ENCODE results near the gene ANAPC10.

ANAPC10 gene

DNA sequence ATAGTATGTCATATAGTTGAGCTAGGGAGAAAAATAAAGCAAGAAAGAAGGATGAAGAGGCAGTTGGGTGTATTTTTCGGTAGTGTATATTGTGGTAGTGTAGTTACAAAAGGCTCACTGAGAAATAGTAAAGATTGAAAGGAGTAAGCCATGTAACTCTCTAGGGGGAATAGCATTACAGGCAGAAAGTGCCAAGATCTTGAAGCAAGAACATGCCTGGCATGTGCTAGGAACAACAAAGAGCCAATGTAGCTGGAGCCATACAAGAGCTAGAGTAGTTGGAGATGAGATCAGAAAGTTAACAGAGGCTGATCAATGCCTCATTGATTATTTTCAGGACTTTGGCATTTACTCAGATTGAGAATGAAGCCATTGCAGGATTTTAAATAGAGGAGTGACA lies 3.1 kb upstream of the ANAPC10 start:
- TF ChIP-seq ISL1 (CRISPR knock-in tag; IDR thresholded peaks at IDR 0.05) (no peak), OSR1 (CRISPR knock-in tag; IDR thresholded peaks at IDR 0.05) (no peak), ZNF70 (CRISPR knock-in tag; IDR thresholded peaks at IDR 0.05) (no peak), ZNF8 (CRISPR knock-in tag; IDR thresholded peaks at IDR 0.05) (no peak), BACH2 (CRISPR knock-in tag; IDR thresholded peaks at IDR 0.05; ENCODE audit: borderline replicate concordance) (no peak)
- ATAC-seq, result no peak

DNA sequence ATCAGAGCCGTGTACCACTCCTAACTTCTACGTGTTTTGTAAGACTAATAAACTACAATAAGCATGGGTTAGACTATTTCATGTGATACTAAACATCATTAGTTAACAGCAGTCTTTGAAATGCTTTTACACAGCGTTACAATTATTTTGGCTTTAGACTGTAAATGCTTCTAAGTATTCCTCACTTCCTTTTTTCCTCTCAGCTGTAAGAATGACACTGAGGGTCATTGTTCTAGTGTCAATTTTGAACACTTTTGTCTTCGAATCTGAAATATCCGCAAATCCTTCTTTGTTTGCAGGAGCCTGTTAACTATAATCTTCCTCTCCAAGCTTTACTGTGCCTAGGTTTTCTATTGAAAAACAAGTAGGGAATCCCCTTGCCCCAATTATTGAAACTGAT lies 1.7 kb upstream of the ANAPC10 start:
- ATAC-seq, result no peak
- no peak for TF ChIP-seq ESRRG (CRISPR knock-in tag; IDR thresholded peaks at IDR 0.05)
- TF ChIP-seq RARB (CRISPR knock-in tag; IDR thresholded peaks at IDR 0.05), result no peak
- no peak for TF ChIP-seq BACH2 (CRISPR knock-in tag; IDR thresholded peaks at IDR 0.05; ENCODE audit: borderline replicate concordance)
- TF ChIP-seq, protein P1, sequence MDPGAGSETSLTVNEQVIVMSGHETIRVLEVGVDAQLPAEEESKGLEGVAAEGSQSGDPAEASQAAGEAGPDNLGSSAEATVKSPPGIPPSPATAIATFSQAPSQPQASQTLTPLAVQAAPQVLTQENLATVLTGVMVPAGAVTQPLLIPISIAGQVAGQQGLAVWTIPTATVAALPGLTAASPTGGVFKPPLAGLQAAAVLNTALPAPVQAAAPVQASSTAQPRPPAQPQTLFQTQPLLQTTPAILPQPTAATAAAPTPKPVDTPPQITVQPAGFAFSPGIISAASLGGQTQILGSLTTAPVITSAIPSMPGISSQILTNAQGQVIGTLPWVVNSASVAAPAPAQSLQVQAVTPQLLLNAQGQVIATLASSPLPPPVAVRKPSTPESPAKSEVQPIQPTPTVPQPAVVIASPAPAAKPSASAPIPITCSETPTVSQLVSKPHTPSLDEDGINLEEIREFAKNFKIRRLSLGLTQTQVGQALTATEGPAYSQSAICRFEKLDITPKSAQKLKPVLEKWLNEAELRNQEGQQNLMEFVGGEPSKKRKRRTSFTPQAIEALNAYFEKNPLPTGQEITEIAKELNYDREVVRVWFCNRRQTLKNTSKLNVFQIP (CRISPR knock-in tag; IDR thresholded peaks at IDR 0.05; ENCODE audit: borderline replicate concordance, low read depth), result no peak
- no peak for TF ChIP-seq TCF4 (CRISPR knock-in tag; IDR thresholded peaks at IDR 0.05; ENCODE audit: borderline replicate concordance)
- TF ChIP-seq SNAI2 (CRISPR knock-in tag; IDR thresholded peaks at IDR 0.05), result no peak
- TF ChIP-seq, protein P2, sequence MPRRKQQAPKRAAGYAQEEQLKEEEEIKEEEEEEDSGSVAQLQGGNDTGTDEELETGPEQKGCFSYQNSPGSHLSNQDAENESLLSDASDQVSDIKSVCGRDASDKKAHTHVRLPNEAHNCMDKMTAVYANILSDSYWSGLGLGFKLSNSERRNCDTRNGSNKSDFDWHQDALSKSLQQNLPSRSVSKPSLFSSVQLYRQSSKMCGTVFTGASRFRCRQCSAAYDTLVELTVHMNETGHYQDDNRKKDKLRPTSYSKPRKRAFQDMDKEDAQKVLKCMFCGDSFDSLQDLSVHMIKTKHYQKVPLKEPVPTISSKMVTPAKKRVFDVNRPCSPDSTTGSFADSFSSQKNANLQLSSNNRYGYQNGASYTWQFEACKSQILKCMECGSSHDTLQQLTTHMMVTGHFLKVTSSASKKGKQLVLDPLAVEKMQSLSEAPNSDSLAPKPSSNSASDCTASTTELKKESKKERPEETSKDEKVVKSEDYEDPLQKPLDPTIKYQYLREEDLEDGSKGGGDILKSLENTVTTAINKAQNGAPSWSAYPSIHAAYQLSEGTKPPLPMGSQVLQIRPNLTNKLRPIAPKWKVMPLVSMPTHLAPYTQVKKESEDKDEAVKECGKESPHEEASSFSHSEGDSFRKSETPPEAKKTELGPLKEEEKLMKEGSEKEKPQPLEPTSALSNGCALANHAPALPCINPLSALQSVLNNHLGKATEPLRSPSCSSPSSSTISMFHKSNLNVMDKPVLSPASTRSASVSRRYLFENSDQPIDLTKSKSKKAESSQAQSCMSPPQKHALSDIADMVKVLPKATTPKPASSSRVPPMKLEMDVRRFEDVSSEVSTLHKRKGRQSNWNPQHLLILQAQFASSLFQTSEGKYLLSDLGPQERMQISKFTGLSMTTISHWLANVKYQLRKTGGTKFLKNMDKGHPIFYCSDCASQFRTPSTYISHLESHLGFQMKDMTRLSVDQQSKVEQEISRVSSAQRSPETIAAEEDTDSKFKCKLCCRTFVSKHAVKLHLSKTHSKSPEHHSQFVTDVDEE (CRISPR knock-in tag; IDR thresholded peaks at IDR 0.05), result no peak
- no peak for TF ChIP-seq ZFP3 (CRISPR knock-in tag; IDR thresholded peaks at IDR 0.05)
- TF ChIP-seq ZFP30 (CRISPR knock-in tag; IDR thresholded peaks at IDR 0.05), result no peak
- no peak for TF ChIP-seq ZNF8 (CRISPR knock-in tag; IDR thresholded peaks at IDR 0.05)
- TF ChIP-seq, protein P3, sequence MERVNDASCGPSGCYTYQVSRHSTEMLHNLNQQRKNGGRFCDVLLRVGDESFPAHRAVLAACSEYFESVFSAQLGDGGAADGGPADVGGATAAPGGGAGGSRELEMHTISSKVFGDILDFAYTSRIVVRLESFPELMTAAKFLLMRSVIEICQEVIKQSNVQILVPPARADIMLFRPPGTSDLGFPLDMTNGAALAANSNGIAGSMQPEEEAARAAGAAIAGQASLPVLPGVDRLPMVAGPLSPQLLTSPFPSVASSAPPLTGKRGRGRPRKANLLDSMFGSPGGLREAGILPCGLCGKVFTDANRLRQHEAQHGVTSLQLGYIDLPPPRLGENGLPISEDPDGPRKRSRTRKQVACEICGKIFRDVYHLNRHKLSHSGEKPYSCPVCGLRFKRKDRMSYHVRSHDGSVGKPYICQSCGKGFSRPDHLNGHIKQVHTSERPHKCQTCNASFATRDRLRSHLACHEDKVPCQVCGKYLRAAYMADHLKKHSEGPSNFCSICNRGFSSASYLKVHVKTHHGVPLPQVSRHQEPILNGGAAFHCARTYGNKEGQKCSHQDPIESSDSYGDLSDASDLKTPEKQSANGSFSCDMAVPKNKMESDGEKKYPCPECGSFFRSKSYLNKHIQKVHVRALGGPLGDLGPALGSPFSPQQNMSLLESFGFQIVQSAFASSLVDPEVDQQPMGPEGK (CRISPR knock-in tag; IDR thresholded peaks at IDR 0.05; ENCODE audit: borderline replicate concordance), result no peak
- no peak for TF ChIP-seq ZC3H10 (CRISPR knock-in tag; IDR thresholded peaks at IDR 0.05)
- TF ChIP-seq, protein P4, sequence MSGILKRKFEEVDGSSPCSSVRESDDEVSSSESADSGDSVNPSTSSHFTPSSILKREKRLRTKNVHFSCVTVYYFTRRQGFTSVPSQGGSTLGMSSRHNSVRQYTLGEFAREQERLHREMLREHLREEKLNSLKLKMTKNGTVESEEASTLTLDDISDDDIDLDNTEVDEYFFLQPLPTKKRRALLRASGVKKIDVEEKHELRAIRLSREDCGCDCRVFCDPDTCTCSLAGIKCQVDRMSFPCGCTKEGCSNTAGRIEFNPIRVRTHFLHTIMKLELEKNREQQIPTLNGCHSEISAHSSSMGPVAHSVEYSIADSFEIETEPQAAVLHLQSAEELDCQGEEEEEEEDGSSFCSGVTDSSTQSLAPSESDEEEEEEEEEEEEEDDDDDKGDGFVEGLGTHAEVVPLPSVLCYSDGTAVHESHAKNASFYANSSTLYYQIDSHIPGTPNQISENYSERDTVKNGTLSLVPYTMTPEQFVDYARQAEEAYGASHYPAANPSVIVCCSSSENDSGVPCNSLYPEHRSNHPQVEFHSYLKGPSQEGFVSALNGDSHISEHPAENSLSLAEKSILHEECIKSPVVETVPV (CRISPR knock-in tag; IDR thresholded peaks at IDR 0.05), result no peak

DNA sequence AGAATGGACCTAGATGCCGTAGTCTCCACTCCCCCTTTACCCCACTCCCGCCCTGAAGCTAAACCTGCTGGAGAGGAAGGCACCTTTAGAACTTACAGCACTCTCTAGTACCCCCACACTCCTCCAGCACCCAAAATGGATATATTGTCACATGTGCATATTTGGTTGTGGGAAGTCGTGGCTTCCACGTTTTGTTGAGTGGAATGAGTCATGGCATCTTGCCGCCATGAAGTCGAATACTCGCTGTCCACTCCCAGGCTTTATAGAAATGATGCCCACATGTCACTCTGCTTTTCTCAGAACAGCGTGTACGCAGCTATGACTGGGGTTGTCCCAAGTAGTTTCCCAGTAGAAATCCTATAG lies 660 bp upstream of the ANAPC10 start:
- ATAC-seq, result peak; percentile 68
- TF ChIP-seq ZNF8 (CRISPR knock-in tag; IDR thresholded peaks at IDR 0.05), result no peak
- no peak for TF ChIP-seq TCF4 (CRISPR knock-in tag; IDR thresholded peaks at IDR 0.05; ENCODE audit: borderline replicate concordance)
- no peak for TF ChIP-seq CSDC2 (CRISPR knock-in tag; IDR thresholded peaks at IDR 0.05)
- no peak for TF ChIP-seq OSR1 (CRISPR knock-in tag; IDR thresholded peaks at IDR 0.05)
- TF ChIP-seq ZNF70 (CRISPR knock-in tag; IDR thresholded peaks at IDR 0.05), result no peak
- TF ChIP-seq PPARA (CRISPR knock-in tag; IDR thresholded peaks at IDR 0.05; ENCODE audit: borderline replicate concordance), result no peak
- TF ChIP-seq GLIS3 (CRISPR knock-in tag; IDR thresholded peaks at IDR 0.05), result no peak
- TF ChIP-seq, protein P5, sequence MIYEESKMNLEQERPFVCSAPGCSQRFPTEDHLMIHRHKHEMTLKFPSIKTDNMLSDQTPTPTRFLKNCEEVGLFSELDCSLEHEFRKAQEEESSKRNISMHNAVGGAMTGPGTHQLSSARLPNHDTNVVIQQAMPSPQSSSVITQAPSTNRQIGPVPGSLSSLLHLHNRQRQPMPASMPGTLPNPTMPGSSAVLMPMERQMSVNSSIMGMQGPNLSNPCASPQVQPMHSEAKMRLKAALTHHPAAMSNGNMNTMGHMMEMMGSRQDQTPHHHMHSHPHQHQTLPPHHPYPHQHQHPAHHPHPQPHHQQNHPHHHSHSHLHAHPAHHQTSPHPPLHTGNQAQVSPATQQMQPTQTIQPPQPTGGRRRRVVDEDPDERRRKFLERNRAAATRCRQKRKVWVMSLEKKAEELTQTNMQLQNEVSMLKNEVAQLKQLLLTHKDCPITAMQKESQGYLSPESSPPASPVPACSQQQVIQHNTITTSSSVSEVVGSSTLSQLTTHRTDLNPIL (CRISPR knock-in tag; IDR thresholded peaks at IDR 0.05; ENCODE audit: low read depth), result no peak
- no peak for TF ChIP-seq ZFP30 (CRISPR knock-in tag; IDR thresholded peaks at IDR 0.05)
- TF ChIP-seq RARB (CRISPR knock-in tag; IDR thresholded peaks at IDR 0.05), result no peak
- TF ChIP-seq, protein P4 (CRISPR knock-in tag; IDR thresholded peaks at IDR 0.05), result no peak
- no peak for TF ChIP-seq ZFP3 (CRISPR knock-in tag; IDR thresholded peaks at IDR 0.05)
- TF ChIP-seq, protein P2 (CRISPR knock-in tag; IDR thresholded peaks at IDR 0.05), result no peak
- no peak for TF ChIP-seq ZC3H10 (CRISPR knock-in tag; IDR thresholded peaks at IDR 0.05)
- TF ChIP-seq ZNF565 (CRISPR knock-in tag; conservative IDR thresholded peaks at IDR 0.05; ENCODE audit: low read depth), result no peak
